ENCODE measurements around the gene NUDT12. TPM values are rescaled to one million over a fixed set of nuclear protein-coding genes. Genes with fewer than 3 reads are reported as not detected.

NUDT12 gene
- total RNA-seq, 1 experiment from 2014 or later, result 9.2 TPM

GRCh38 chr5:103542441-103542840 is 20.1 kb downstream of the NUDT12 start:
- Histone ChIP-seq H3K9me3 (ENCODE audit: control insufficient read depth, insufficient read depth, low read depth, low read length) (no peaks in the 10 kb centered on the region), H3K4me3 (ENCODE audit: low read depth in 2 of 2, low read length in 2 of 2) (no peak overlapping the region), H3K27me3 (ENCODE audit: control insufficient read depth, insufficient read depth, low read length) (no peaks in the 10 kb centered on the region), H3K27ac (ENCODE audit: low read length) (no peak overlapping the region), H3K36me3 (ENCODE audit: control insufficient read depth, insufficient read depth, low read length) (no peaks in the 10 kb centered on the region), H3K4me1 (ENCODE audit: control insufficient read depth, insufficient read depth, low read length) (no peaks in the 10 kb centered on the region)
- TF ChIP-seq POLR2AphosphoS5 (IDR thresholded peaks at IDR 0.05; ENCODE audit: low read depth, low read length), result no peak
- TF ChIP-seq SIN3A (IDR thresholded peaks at IDR 0.05; ENCODE audit: borderline replicate concordance, insufficient read depth, low read depth, low read length), result no peak
- TF ChIP-seq, protein P1, sequence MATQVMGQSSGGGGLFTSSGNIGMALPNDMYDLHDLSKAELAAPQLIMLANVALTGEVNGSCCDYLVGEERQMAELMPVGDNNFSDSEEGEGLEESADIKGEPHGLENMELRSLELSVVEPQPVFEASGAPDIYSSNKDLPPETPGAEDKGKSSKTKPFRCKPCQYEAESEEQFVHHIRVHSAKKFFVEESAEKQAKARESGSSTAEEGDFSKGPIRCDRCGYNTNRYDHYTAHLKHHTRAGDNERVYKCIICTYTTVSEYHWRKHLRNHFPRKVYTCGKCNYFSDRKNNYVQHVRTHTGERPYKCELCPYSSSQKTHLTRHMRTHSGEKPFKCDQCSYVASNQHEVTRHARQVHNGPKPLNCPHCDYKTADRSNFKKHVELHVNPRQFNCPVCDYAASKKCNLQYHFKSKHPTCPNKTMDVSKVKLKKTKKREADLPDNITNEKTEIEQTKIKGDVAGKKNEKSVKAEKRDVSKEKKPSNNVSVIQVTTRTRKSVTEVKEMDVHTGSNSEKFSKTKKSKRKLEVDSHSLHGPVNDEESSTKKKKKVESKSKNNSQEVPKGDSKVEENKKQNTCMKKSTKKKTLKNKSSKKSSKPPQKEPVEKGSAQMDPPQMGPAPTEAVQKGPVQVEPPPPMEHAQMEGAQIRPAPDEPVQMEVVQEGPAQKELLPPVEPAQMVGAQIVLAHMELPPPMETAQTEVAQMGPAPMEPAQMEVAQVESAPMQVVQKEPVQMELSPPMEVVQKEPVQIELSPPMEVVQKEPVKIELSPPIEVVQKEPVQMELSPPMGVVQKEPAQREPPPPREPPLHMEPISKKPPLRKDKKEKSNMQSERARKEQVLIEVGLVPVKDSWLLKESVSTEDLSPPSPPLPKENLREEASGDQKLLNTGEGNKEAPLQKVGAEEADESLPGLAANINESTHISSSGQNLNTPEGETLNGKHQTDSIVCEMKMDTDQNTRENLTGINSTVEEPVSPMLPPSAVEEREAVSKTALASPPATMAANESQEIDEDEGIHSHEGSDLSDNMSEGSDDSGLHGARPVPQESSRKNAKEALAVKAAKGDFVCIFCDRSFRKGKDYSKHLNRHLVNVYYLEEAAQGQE (IDR thresholded peaks at IDR 0.05; ENCODE audit: insufficient read depth in 1 of 2, low read depth in 2 of 2, low read length in 1 of 2), result no peak
- TF ChIP-seq, protein P2, sequence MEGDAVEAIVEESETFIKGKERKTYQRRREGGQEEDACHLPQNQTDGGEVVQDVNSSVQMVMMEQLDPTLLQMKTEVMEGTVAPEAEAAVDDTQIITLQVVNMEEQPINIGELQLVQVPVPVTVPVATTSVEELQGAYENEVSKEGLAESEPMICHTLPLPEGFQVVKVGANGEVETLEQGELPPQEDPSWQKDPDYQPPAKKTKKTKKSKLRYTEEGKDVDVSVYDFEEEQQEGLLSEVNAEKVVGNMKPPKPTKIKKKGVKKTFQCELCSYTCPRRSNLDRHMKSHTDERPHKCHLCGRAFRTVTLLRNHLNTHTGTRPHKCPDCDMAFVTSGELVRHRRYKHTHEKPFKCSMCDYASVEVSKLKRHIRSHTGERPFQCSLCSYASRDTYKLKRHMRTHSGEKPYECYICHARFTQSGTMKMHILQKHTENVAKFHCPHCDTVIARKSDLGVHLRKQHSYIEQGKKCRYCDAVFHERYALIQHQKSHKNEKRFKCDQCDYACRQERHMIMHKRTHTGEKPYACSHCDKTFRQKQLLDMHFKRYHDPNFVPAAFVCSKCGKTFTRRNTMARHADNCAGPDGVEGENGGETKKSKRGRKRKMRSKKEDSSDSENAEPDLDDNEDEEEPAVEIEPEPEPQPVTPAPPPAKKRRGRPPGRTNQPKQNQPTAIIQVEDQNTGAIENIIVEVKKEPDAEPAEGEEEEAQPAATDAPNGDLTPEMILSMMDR (IDR thresholded peaks at IDR 0.05), result no peak
- TF ChIP-seq TCF7L2 (IDR thresholded peaks at IDR 0.05; ENCODE audit: low read depth, low read length), result no peak
- DNase-seq (ENCODE audit: low read depth, low spot score) (no peak), ATAC-seq (no peak)
- ChIA-PET CTCF (no interaction called here), POLR2A (no interaction called here)
- in situ Hi-C loops (cut with HindIII; ENCODE audit: low pct_unique_long_range_greater_than_20kb, low sequenced_read_pairs), result no loop called here
- no TSS peak for BruUV-seq (replicated peaks)
- intact Hi-C loops (cut with micrococcal nuclease; ENCODE audit: unreplicated experiment), result no loop called here

DNA sequence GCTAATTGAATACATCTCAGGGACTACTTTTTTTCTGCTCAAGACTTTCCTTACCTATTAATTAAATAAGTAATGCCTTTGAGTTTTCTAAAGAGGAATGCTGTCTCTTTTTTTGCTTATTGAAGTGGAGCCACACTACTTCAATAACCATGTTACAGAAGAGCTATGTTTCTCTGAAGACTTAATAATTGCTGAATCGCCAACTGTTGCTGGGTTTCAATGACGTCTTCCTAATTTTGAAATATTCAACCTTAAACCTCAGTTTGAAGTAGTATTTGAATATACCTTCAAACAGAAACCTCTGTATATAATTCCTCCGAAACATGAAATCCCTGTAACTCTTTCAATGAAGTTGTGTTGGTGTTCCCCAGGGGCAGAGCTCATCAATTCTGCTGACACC is 21.0 kb downstream of the NUDT12 start:
- DNase-seq (ENCODE audit: low read depth, low spot score) (no peak), ATAC-seq (no peak)
- intact Hi-C loops (cut with micrococcal nuclease; ENCODE audit: unreplicated experiment) (no loop called here), in situ Hi-C loops (cut with HindIII; ENCODE audit: low pct_unique_long_range_greater_than_20kb, low sequenced_read_pairs) (no loop called here)
- Histone ChIP-seq H3K27me3 (ENCODE audit: control insufficient read depth, insufficient read depth, low read length) (no peaks in the 10 kb centered on the region), H3K4me3 (ENCODE audit: low read depth in 2 of 2, low read length in 2 of 2) (no peak overlapping the region), H3K9me3 (ENCODE audit: control insufficient read depth, insufficient read depth, low read depth, low read length) (no peaks in the 10 kb centered on the region), H3K36me3 (ENCODE audit: control insufficient read depth, insufficient read depth, low read length) (no peaks in the 10 kb centered on the region), H3K27ac (ENCODE audit: low read length) (no peak overlapping the region), H3K4me1 (ENCODE audit: control insufficient read depth, insufficient read depth, low read length) (no peaks in the 10 kb centered on the region)
- POLR2A ChIA-PET, result no interaction called here
- no TSS peak for BruUV-seq (replicated peaks)
- CTCF ChIA-PET, result no interaction called here
- no peak for TF ChIP-seq POLR2AphosphoS5 (IDR thresholded peaks at IDR 0.05; ENCODE audit: low read depth, low read length)
- no peak for TF ChIP-seq SIN3A (IDR thresholded peaks at IDR 0.05; ENCODE audit: borderline replicate concordance, insufficient read depth, low read depth, low read length)
- TF ChIP-seq, protein P1 (IDR thresholded peaks at IDR 0.05; ENCODE audit: insufficient read depth in 1 of 2, low read depth in 2 of 2, low read length in 1 of 2), result no peak
- TF ChIP-seq, protein P2 (IDR thresholded peaks at IDR 0.05), result no peak
- TF ChIP-seq TCF7L2 (IDR thresholded peaks at IDR 0.05; ENCODE audit: low read depth, low read length), result no peak
